Lower lobe of right lung (tissue), 2 donors: ENCODE measurements around the gene CIZ1. TPM values are rescaled to one million over a fixed set of nuclear protein-coding genes. Genes with fewer than 3 reads are reported as not detected.
A peak's percentile ranks its signal among the peaks of the same experiment; 100 is the strongest.

Experiments used
- ATAC-seq, 2 donors: fragments of 200-7000 bp; cut with Tn5 transposase; one replicate each; pipeline ENCODE4 v1.9.1; 2020 to 2022; ENCODE audit warnings: mild to moderate bottlenecking in 2 of 2, moderate library complexity in 2 of 2
- DNase-seq: peaks from one replicate; pipeline ENCODE4 v3.0.0-alpha.2; 2020
- H3K27ac ChIP-seq: fragments of 200-600 bp; one replicate; pipeline ENCODE4 v1.8.0; 2022
- H3K27me3 ChIP-seq: fragments of 200-600 bp; one replicate; pipeline ENCODE4 v1.8.0; 2022; ENCODE audit warnings: low read depth
- H3K36me3 ChIP-seq: fragments of 200-600 bp; one replicate; pipeline ENCODE4 v1.8.0; 2022; ENCODE audit warnings: mild to moderate bottlenecking
- H3K4me1 ChIP-seq: fragments of 200-600 bp; one replicate; pipeline ENCODE4 v1.8.0; 2022
- H3K4me3 ChIP-seq: fragments of 200-600 bp; one replicate; pipeline ENCODE4 v1.8.0; 2022; ENCODE audit warnings: mild to moderate bottlenecking
- H3K9me3 ChIP-seq: fragments of 200-600 bp; one replicate; pipeline ENCODE4 v1.8.0; 2022
- CTCF ChIP-seq: fragments of 200-600 bp; IDR thresholded peaks from one replicate; pipeline ENCODE4 v1.8.0; 2022; ENCODE audit warnings: antibody characterized with exemption, mild to moderate bottlenecking
- intact Hi-C: fragments of 100-400 bp; cut with DNase I; formaldehyde crosslinking; loops from one replicate; pipeline ENCODE4 v1.11.0; 2022
- total RNA-seq: library from RNA; stranded (reverse); fragmentation: NEBNext Ultra II Directional; extraction: Animal tissue kit (Norgen Biotek cat#: 25700); gene quantifications from one replicate; pipeline ENCODE4 v1.2.1, GENCODE V29; 2021
- donor health status: DM: no; HTN: yes; CAD: no; lungs with severe emphysema.

CIZ1 gene
- total RNA-seq, 1 donor from 2014 or later, result 98.5 TPM

GRCh38 chr9:128208386-128208785, 17.0 kb upstream of the CIZ1 start:
- Histone ChIP-seq H3K36me3 (no peaks in the 10 kb centered on the region), H3K4me3 (no peak overlapping the region), H3K4me1 (peaks cover 8% of the 10 kb centered on the region), H3K27me3 (peaks cover 22% of the 10 kb centered on the region), H3K9me3 (no peaks in the 10 kb centered on the region), H3K27ac (no peak overlapping the region)
- TF ChIP-seq CTCF, result no peak
- ATAC-seq (no peak), DNase-seq (no peak)
- intact Hi-C loops, result no loop called here

- Histone ChIP-seq H3K4me1 (peaks cover 10% of the 10 kb centered on the region), H3K9me3 (no peaks in the 10 kb centered on the region), H3K36me3 (no peaks in the 10 kb centered on the region), H3K4me3 (no peak overlapping the region), H3K27ac (no peak overlapping the region), H3K27me3 (peaks cover 24% of the 10 kb centered on the region)
- DNase-seq (no peak), ATAC-seq (no peak)
- no peak for TF ChIP-seq CTCF
- intact Hi-C loops, result no loop called here
Observed at GRCh38 chr9:128206916-128207910, 15.8 kb upstream of the CIZ1 start.

GRCh38 chr9:128206484-128206883, 15.1 kb upstream of the CIZ1 start:
- H3K4me3 ChIP-seq, result no peak overlapping the region
- H3K4me1 ChIP-seq, result peaks cover 10% of the 10 kb centered on the region
- intact Hi-C loops, result no loop called here
- no peaks in the 10 kb centered on the region for H3K9me3 ChIP-seq
- no peak for ATAC-seq
- TF ChIP-seq CTCF, result no peak
- peaks cover 24% of the 10 kb centered on the region for H3K27me3 ChIP-seq
- H3K36me3 ChIP-seq, result no peaks in the 10 kb centered on the region
- H3K27ac ChIP-seq, result no peak overlapping the region
- no peak for DNase-seq

- peaks cover 24% of the 10 kb centered on the region for H3K27me3 ChIP-seq
- no peak overlapping the region for H3K27ac ChIP-seq
- DNase-seq (no peak), ATAC-seq (no peak)
- intact Hi-C loops, result no loop called here
- H3K4me1 ChIP-seq, result peaks cover 10% of the 10 kb centered on the region
- no peak overlapping the region for H3K4me3 ChIP-seq
- no peaks in the 10 kb centered on the region for H3K9me3 ChIP-seq
- no peaks in the 10 kb centered on the region for H3K36me3 ChIP-seq
- no peak for TF ChIP-seq CTCF
Observed at GRCh38 chr9:128205296-128205944, 14.0 kb upstream of the CIZ1 start.

- peak overlapping the region; percentile 68 for H3K4me3 ChIP-seq
- TF ChIP-seq CTCF, result no peak
- ATAC-seq, result no peak
- no peaks in the 10 kb centered on the region for H3K36me3 ChIP-seq
- intact Hi-C loops, result no loop called here
- peaks cover 24% of the 10 kb centered on the region for H3K27me3 ChIP-seq
- H3K27ac ChIP-seq, result no peak overlapping the region
- peaks cover 10% of the 10 kb centered on the region for H3K4me1 ChIP-seq
- H3K9me3 ChIP-seq, result no peaks in the 10 kb centered on the region
- no peak for DNase-seq
Observed at GRCh38 chr9:128204858-128205257, 13.5 kb upstream of the CIZ1 start.
